HG03159 (cell line): ENCODE results near the gene CECR2.

ENCODE experiments used
- ATAC-seq: cut with Tn5 transposase; IDR thresholded peaks from one replicate; pipeline ENCODE4 v1.9.1; 2021; ENCODE audit warnings: mild to moderate bottlenecking, moderate library complexity; ENCODE audit not compliant: unreplicated experiment

The CECR2 gene

GRCh38 chr22:17366830-17367229 lies 2.4 kb upstream of the CECR2 start:
- no peak for ATAC-seq

- ATAC-seq = no peak
These were observed 1.1 kb upstream of the CECR2 start for GRCh38 chr22:17368144-17368543.

- no peak for ATAC-seq
These were observed 464 bp upstream of the CECR2 start for GRCh38 chr22:17368554-17369438.

- ATAC-seq = no peak
These were observed 936 bp downstream of the CECR2 start for GRCh38 chr22:17370026-17370765.

GRCh38 chr22:17370766-17371432 lies 1.6 kb downstream of the CECR2 start:
- ATAC-seq = no peak

- no peak for ATAC-seq
These were observed 2.2 kb downstream of the CECR2 start for GRCh38 chr22:17371448-17371847.

- no peak for ATAC-seq
These were observed 4.6 kb downstream of the CECR2 start for GRCh38 chr22:17373855-17374254.

- no peak for ATAC-seq
These were observed 6.8 kb downstream of the CECR2 start for GRCh38 chr22:17375914-17376614.

- no peak for ATAC-seq
These were observed 7.7 kb downstream of the CECR2 start for GRCh38 chr22:17376950-17377349.

- no peak for ATAC-seq
These were observed 10.7 kb downstream of the CECR2 start for GRCh38 chr22:17379944-17380343.

GRCh38 chr22:17380359-17381087 lies 11.3 kb downstream of the CECR2 start:
- no peak for ATAC-seq

GRCh38 chr22:17381192-17381913 lies 12.1 kb downstream of the CECR2 start:
- ATAC-seq = no peak

GRCh38 chr22:17384612-17385330 lies 15.5 kb downstream of the CECR2 start:
- no peak for ATAC-seq

GRCh38 chr22:17387356-17387755 lies 18.1 kb downstream of the CECR2 start:
- ATAC-seq = no peak

- no peak for ATAC-seq
These were observed 19.0 kb downstream of the CECR2 start for GRCh38 chr22:17388235-17388634.

- no peak for ATAC-seq
These were observed 20.8 kb downstream of the CECR2 start for GRCh38 chr22:17390087-17390486.

GRCh38 chr22:17396516-17396915 lies 27.3 kb downstream of the CECR2 start:
- no peak for ATAC-seq

- ATAC-seq = no peak
These were observed 28.7 kb downstream of the CECR2 start for GRCh38 chr22:17397756-17398547.
